IMR-90 (cell line): Measurements from ENCODE around the gene FAM117B. TPM values are rescaled to one million over a fixed set of nuclear protein-coding genes. Genes with fewer than 3 reads are reported as not detected.

Source experiments
- ATAC-seq: fragments of 200-7000 bp; cut with Tn5 transposase; 2 replicates; pipeline ENCODE4 v1.9.1; 2020; ENCODE audit warnings: low read depth, mild to moderate bottlenecking, moderate library complexity
- BruUV-seq: library from RNA; stranded (reverse); fragments of 400-500 nt; replicated peaks from 2 replicates; lab custom pipeline; 2021; lab: Mats Ljungman, UMichigan
- CTCF ChIA-PET: fragments of 300-600 bp; formaldehyde crosslinking; extraction: SDS; loops from one replicate; lab custom pipeline; 2021; ENCODE audit warnings: antibody characterized with exemption; lab: Yijun Ruan, JAX
- POLR2A ChIA-PET: fragments of 300-600 bp; sonication (Branson Sonifier 250); formaldehyde crosslinking; loops from one replicate; lab custom pipeline; 2022; ENCODE audit warnings: antibody characterized with exemption; ENCODE audit not compliant: unreplicated experiment; lab: Charles Lee
- DNase-seq: peaks from one replicate; pipeline ENCODE4 v3.0.0; 2013
- H2AFZ ChIP-seq: replicated peaks from 2 replicates; pipeline ENCODE3; 2013; ENCODE audit warnings: low read length, mild to moderate bottlenecking; ENCODE audit not compliant: poor library complexity
- H2AK5ac ChIP-seq: 2 replicates; pipeline ENCODE4 v1.6.1; 2013; ENCODE audit warnings: low read depth, low read length, inconsistent platforms
- H2AK9ac ChIP-seq: replicated peaks from 2 replicates; pipeline ENCODE3; 2013; ENCODE audit warnings: mild to moderate bottlenecking, low read depth, low read length, moderate library complexity; ENCODE audit not compliant: poor library complexity
- H2BK120ac ChIP-seq: 2 replicates; pipeline ENCODE4 v1.6.1; 2013; ENCODE audit warnings: low read depth, low read length, inconsistent platforms
- H2BK15ac ChIP-seq: 3 replicates; pipeline ENCODE4 v1.6.1; 2013; ENCODE audit warnings: low read depth, low read length, inconsistent platforms
- H2BK20ac ChIP-seq: 2 replicates; pipeline ENCODE4 v1.6.1; 2013; ENCODE audit warnings: low read depth, mild to moderate bottlenecking, inconsistent platforms, low read length, moderate library complexity
- H2BK5ac ChIP-seq: 2 replicates; pipeline ENCODE4 v1.6.1; 2013; ENCODE audit warnings: mild to moderate bottlenecking, low read depth, low read length, inconsistent platforms; ENCODE audit not compliant: poor library complexity, severe bottlenecking
- H3K14ac ChIP-seq: replicated peaks from 2 replicates; pipeline ENCODE4 v1.6.1; 2013; ENCODE audit warnings: low read depth, low read length, inconsistent platforms
- H3K18ac ChIP-seq: 2 replicates; pipeline ENCODE4 v1.6.1; 2013; ENCODE audit warnings: low read depth, low read length, control low read depth
- H3K23ac ChIP-seq: 2 replicates; pipeline ENCODE4 v1.6.1; 2013; ENCODE audit warnings: low read depth, low read length, inconsistent platforms
- H3K27ac ChIP-seq: 2 replicates; pipeline ENCODE4 v1.5.1; 2013; ENCODE audit warnings: mild to moderate bottlenecking, control low read depth, low read length; ENCODE audit not compliant: insufficient read depth
- H3K27me3 ChIP-seq: 2 replicates; pipeline ENCODE4 v1.6.1; 2013; ENCODE audit warnings: low read length; ENCODE audit not compliant: control insufficient read depth, insufficient read depth
- H3K36me3 ChIP-seq: 2 replicates; pipeline ENCODE4 v1.6.1; 2013; ENCODE audit warnings: low read length, mixed read lengths; ENCODE audit not compliant: control insufficient read depth, insufficient read depth
- H3K4ac ChIP-seq: 2 replicates; pipeline ENCODE4 v1.6.1; 2013; ENCODE audit warnings: low read depth, low read length, inconsistent platforms
- H3K4me1 ChIP-seq: 2 replicates; pipeline ENCODE4 v1.6.1; 2013; ENCODE audit warnings: low read length, mixed read lengths; ENCODE audit not compliant: control insufficient read depth, insufficient read depth
- H3K4me2 ChIP-seq: 2 replicates; pipeline ENCODE4 v1.6.1; 2013; ENCODE audit warnings: low read depth, mild to moderate bottlenecking, control low read depth, low read length, moderate library complexity
- H3K4me3 ChIP-seq: 2 replicates; pipeline ENCODE4 v1.5.1; 2013; ENCODE audit warnings: low read depth, mild to moderate bottlenecking, control low read depth, low read length, moderate library complexity; ENCODE audit not compliant: insufficient read depth
- H3K56ac ChIP-seq: 2 replicates; pipeline ENCODE4 v1.6.1; 2013; ENCODE audit warnings: low read length, inconsistent platforms; ENCODE audit not compliant: insufficient read depth; ENCODE audit errors: extremely low read depth
- H3K79me1 ChIP-seq, 2 experiments: 2 replicates each; pipeline ENCODE4 v1.6.1; 2013; ENCODE audit warnings: low read length in 2 of 2, inconsistent platforms in 1 of 2, low read depth in 1 of 2
- H3K9ac ChIP-seq: 2 replicates; pipeline ENCODE4 v1.6.1; 2013; ENCODE audit warnings: low read depth, low read length, control low read depth
- H3K9me1 ChIP-seq: 2 replicates; pipeline ENCODE4 v1.6.1; 2013; ENCODE audit warnings: low read length, inconsistent platforms; ENCODE audit not compliant: insufficient read depth
- H3K9me3 ChIP-seq: 2 replicates; pipeline ENCODE4 v1.6.1; 2013; ENCODE audit warnings: low read length; ENCODE audit not compliant: control insufficient read depth, insufficient read depth
- H4K20me1 ChIP-seq: 2 replicates; pipeline ENCODE4 v1.6.1; 2013; ENCODE audit warnings: low read length, inconsistent platforms; ENCODE audit not compliant: insufficient read depth
- H4K5ac ChIP-seq: 2 replicates; pipeline ENCODE4 v1.6.1; 2013; ENCODE audit warnings: mild to moderate bottlenecking, low read depth, low read length, control low read depth
- H4K8ac ChIP-seq, 2 experiments: 2 replicates each; pipeline ENCODE4 v1.6.1; 2013; ENCODE audit warnings: low read depth in 2 of 2, low read length in 2 of 2, control low read depth in 1 of 2, inconsistent platforms in 1 of 2
- H4K91ac ChIP-seq: 2 replicates; pipeline ENCODE4 v1.6.1; 2013; ENCODE audit warnings: low read depth, low read length, inconsistent platforms; ENCODE audit not compliant: insufficient read depth
- BHLHE40 ChIP-seq: fragments of 150-350 bp; IDR thresholded peaks from 2 replicates; pipeline ENCODE4 v1.6.1; 2016; ENCODE audit warnings: mild to moderate bottlenecking, low read depth, low read length
- CEBPB ChIP-seq: IDR thresholded peaks from 2 replicates; pipeline ENCODE4 v1.6.1; 2012; ENCODE audit warnings: low read depth, low read length, improper control_type of control experiment
- CHD1 ChIP-seq: IDR thresholded peaks from 2 replicates; pipeline ENCODE4 v1.6.1; 2012; ENCODE audit warnings: low read depth, low read length, improper control_type of control experiment
- ELK1 ChIP-seq: fragments of 150-350 bp; IDR thresholded peaks from 2 replicates; pipeline ENCODE4 v1.6.1; 2016; ENCODE audit warnings: low read depth, mild to moderate bottlenecking, low read length, moderate library complexity, borderline replicate concordance
- FOS ChIP-seq: fragments of 150-350 bp; IDR thresholded peaks from 2 replicates; pipeline ENCODE4 v1.6.1; 2016; ENCODE audit warnings: low read depth, low read length
- MAFK ChIP-seq: IDR thresholded peaks from 2 replicates; pipeline ENCODE4 v1.6.1; 2012; ENCODE audit warnings: low read depth, low read length, improper control_type of control experiment
- MAZ ChIP-seq: IDR thresholded peaks from 2 replicates; pipeline ENCODE4 v1.6.1; 2012; ENCODE audit warnings: low read depth, mild to moderate bottlenecking, low read length, improper control_type of control experiment, moderate library complexity, borderline replicate concordance
- MXI1 ChIP-seq: IDR thresholded peaks from 2 replicates; pipeline ENCODE4 v1.6.1; 2012; ENCODE audit warnings: low read depth, mild to moderate bottlenecking, low read length, moderate library complexity, borderline replicate concordance
- NFE2L2 ChIP-seq: fragments of 150-350 bp; IDR thresholded peaks from 2 replicates; pipeline ENCODE4 v1.6.1; 2016; ENCODE audit warnings: low read depth, mild to moderate bottlenecking, low read length
- POLR2A ChIP-seq: IDR thresholded peaks from 2 replicates; pipeline ENCODE4 v1.6.1; 2012; ENCODE audit warnings: mild to moderate bottlenecking, low read depth, low read length
- RAD21 ChIP-seq: IDR thresholded peaks from 2 replicates; pipeline ENCODE4 v1.6.1; 2012; ENCODE audit warnings: low read length, improper control_type of control experiment
- RCOR1 ChIP-seq: IDR thresholded peaks from 2 replicates; pipeline ENCODE4 v1.6.1; 2012; ENCODE audit warnings: mild to moderate bottlenecking, low read length, improper control_type of control experiment; ENCODE audit not compliant: insufficient replicate concordance
- RFX5 ChIP-seq: IDR thresholded peaks from 2 replicates; pipeline ENCODE4 v1.8.0; 2012; ENCODE audit warnings: low read depth, mild to moderate bottlenecking, low read length, moderate library complexity
- SMC3 ChIP-seq: fragments of 150-350 bp; IDR thresholded peaks from 2 replicates; pipeline ENCODE4 v1.6.1; 2016; ENCODE audit warnings: low read depth, mild to moderate bottlenecking, antibody characterized with exemption, low read length, moderate library complexity
- WGBS, 2 experiments: methylation state at CpG; one replicate each; pipeline versions ENCODE4 v1.1.5 to v1.1.7; 2013; ENCODE audit warnings: missing lambda C conversion rate in 2 of 2; ENCODE audit not compliant: insufficient read length in 1 of 2; ENCODE audit errors: extremely low coverage in 2 of 2; 5-methylcytosine and 5-hydroxymethylcytosine counted together
- dilution Hi-C: fragments of 300-500 bp; cut with HindIII; formaldehyde crosslinking; loops from one replicate; pipeline ENCODE4 v1.14.3; 2018; ENCODE audit warnings: low sequenced_read_pairs; ENCODE audit not compliant: unreplicated experiment
- in situ Hi-C: fragments of 300-500 bp; cut with MboI; formaldehyde crosslinking; loops from 3 replicates; pipeline ENCODE4 v1.14.3; 2019; ENCODE audit warnings: low sequenced_read_pairs, inconsistent platforms, mixed read lengths
- intact Hi-C: fragments of 100-400 bp; cut with micrococcal nuclease; formaldehyde crosslinking; loops from 2 replicates; pipeline ENCODE4 v1.10.0; 2022
- polyA plus RNA-seq, 3 experiments: library from polyadenylated mRNA; depleted of rRNA; stranded (reverse); fragments of >200 nt; gene quantifications; 2 replicates each; pipeline ENCODE4 v1.2.3, GENCODE V29; 2012; ENCODE audit warnings: low replicate concordance in 1 of 3
- total RNA-seq: library from RNA; depleted of rRNA; stranded (reverse); fragments of >200 nt; gene quantifications from 2 replicates; pipeline ENCODE4 v1.2.3, GENCODE V29; 2012
- TF ChIP-seq, protein P1 (sequence below): fragments of 150-350 bp; IDR thresholded peaks from 2 replicates; pipeline ENCODE4 v1.6.1; 2017; ENCODE audit warnings: mild to moderate bottlenecking, antibody characterized with exemption, low read length, low read depth
- TF ChIP-seq, protein P2 (sequence below): conservative IDR thresholded peaks from 2 replicates; pipeline ENCODE4 v1.5.1; 2012; ENCODE audit warnings: mild to moderate bottlenecking, low read depth, low read length, improper control_type of control experiment

The FAM117B gene
- total and polyA plus RNA-seq, 2 of the 4 experiments (the other 2 are of a cell fraction) = 0.54 to 0.79 TPM

DNA sequence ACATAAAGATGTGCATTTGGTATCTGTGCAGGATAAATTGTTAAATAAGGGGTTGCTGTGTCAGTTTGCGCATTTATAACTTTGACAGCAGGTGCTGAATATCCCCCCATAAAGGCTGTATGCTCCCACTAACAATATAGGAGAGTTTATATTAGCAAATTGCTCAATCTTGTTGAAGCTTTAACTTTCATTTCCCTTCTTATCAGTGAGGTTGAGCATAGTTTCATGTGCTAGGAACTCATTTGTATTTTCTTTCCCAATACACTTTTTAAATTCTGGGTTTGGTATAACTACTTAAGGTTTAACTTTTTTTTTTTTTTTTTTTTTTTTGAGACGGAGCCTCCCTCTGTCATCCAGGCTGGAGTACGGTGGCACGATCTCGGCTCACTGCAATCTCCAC lies 89.0 kb downstream of the FAM117B start:
- no peak overlapping the region for H2AFZ ChIP-seq
- in situ Hi-C loops = no loop called here

More for the DNA sequence above, 89.0 kb downstream of the FAM117B start:
- Histone ChIP-seq H2BK120ac (no peak overlapping the region), H3K36me3 (0 out of 2 replicates have a peak, but pooled peaks cover 1% of the 10 kb centered on the region), H3K79me1 (no peaks in the 10 kb centered on the region), H2AK5ac (no peak overlapping the region), H3K4ac (no peak overlapping the region), H4K5ac (no peak overlapping the region), H2BK15ac (no peak overlapping the region), H3K9me1 (no peaks in the 10 kb centered on the region), H3K23ac (no peak overlapping the region), H3K18ac (no peak overlapping the region), H2BK20ac (no peak overlapping the region), H2BK5ac (no peak overlapping the region), H3K56ac (no peak overlapping the region), H3K9me3 (no peaks in the 10 kb centered on the region), H4K20me1 (no peaks in the 10 kb centered on the region), H3K14ac (no peak overlapping the region), H3K4me3 (no peak overlapping the region), H3K27me3 (no peaks in the 10 kb centered on the region), H4K8ac (no peak overlapping the region), H3K4me1 (peaks cover 3% of the 10 kb centered on the region; the same call in 1 of the 2 replicates), H2AK9ac (no peak overlapping the region), H3K4me2 (no peak overlapping the region), H3K27ac (no peak overlapping the region), H4K91ac (no peak overlapping the region), H3K9ac (no peak overlapping the region)
- WGBS, 2 experiments = no CpG with 5 or more reads among the region's 5 CpGs
- no TSS peak for BruUV-seq
- intact Hi-C loops = no loop called here
- POLR2A ChIA-PET = no interaction called here
- dilution Hi-C loops = no loop called here
- ATAC-seq (no peak), DNase-seq (no peak)
- CTCF ChIA-PET = no interaction called here
- no peak for TF ChIP-seq MAFK
- no peak for TF ChIP-seq NFE2L2
- no peak for TF ChIP-seq POLR2A
- no peak for TF ChIP-seq ELK1
- no peak for TF ChIP-seq RAD21
- no peak for TF ChIP-seq MAZ
- no peak for TF ChIP-seq FOS
- no peak for TF ChIP-seq CHD1
- no peak for TF ChIP-seq MXI1
- TF ChIP-seq, protein P1, sequence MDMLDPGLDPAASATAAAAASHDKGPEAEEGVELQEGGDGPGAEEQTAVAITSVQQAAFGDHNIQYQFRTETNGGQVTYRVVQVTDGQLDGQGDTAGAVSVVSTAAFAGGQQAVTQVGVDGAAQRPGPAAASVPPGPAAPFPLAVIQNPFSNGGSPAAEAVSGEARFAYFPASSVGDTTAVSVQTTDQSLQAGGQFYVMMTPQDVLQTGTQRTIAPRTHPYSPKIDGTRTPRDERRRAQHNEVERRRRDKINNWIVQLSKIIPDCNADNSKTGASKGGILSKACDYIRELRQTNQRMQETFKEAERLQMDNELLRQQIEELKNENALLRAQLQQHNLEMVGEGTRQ = no peak
- no peak for TF ChIP-seq BHLHE40
- TF ChIP-seq RFX5 = no peak
- TF ChIP-seq, protein P2, sequence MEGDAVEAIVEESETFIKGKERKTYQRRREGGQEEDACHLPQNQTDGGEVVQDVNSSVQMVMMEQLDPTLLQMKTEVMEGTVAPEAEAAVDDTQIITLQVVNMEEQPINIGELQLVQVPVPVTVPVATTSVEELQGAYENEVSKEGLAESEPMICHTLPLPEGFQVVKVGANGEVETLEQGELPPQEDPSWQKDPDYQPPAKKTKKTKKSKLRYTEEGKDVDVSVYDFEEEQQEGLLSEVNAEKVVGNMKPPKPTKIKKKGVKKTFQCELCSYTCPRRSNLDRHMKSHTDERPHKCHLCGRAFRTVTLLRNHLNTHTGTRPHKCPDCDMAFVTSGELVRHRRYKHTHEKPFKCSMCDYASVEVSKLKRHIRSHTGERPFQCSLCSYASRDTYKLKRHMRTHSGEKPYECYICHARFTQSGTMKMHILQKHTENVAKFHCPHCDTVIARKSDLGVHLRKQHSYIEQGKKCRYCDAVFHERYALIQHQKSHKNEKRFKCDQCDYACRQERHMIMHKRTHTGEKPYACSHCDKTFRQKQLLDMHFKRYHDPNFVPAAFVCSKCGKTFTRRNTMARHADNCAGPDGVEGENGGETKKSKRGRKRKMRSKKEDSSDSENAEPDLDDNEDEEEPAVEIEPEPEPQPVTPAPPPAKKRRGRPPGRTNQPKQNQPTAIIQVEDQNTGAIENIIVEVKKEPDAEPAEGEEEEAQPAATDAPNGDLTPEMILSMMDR = no peak
- no peak for TF ChIP-seq SMC3
- TF ChIP-seq CEBPB = no peak
- no peak for TF ChIP-seq RCOR1
